ENCODE results near the gene VWA3A.

GRCh38 chr16:22065252-22065651, 27.1 kb upstream of the VWA3A start:
- no peak for TF ChIP-seq CTCF (IDR thresholded peaks at IDR 0.05; ENCODE audit: low read length)
- no peak for TF ChIP-seq EZH2phosphoT487 (IDR thresholded peaks at IDR 0.05; ENCODE audit: low read length)
- no peak for TF ChIP-seq EZH2 (optimal IDR thresholded peaks at IDR 0.05; ENCODE audit: low read depth, low read length)

All from MM.1S (cell line).